Measurements from ENCODE around the gene TINAGL1. TPM values are rescaled to one million over a fixed set of nuclear protein-coding genes. Genes with fewer than 3 reads are reported as not detected.

The TINAGL1 gene
- total and polyA plus RNA-seq, 2 experiments from 2014 or later = 1.1 to 3.5 TPM

- Histone ChIP-seq H3F3A (ENCODE audit: insufficient read depth) (peaks cover 7% of the 10 kb centered on the region), H2AFZ (no peak overlapping the region), H3K9me2 (ENCODE audit: insufficient read depth) (no peaks in the 10 kb centered on the region), H3K4me2 (ENCODE audit: unreplicated experiment) (no peak overlapping the region), H3K4me1 (ENCODE audit: insufficient read depth) (peaks cover 5% of the 10 kb centered on the region; the same call in 1 of the 2 replicates), H3K4me3 (no peak overlapping the region), H3K27me3 (replicated peaks; ENCODE audit: insufficient read depth) (no peaks in the 10 kb centered on the region), H3K36me3 (ENCODE audit: low read depth) (no peaks in the 10 kb centered on the region), H3K9ac (no peak overlapping the region), H3K9me3 (ENCODE audit: low read depth) (no peaks in the 10 kb centered on the region), H4K20me1 (ENCODE audit: insufficient read depth) (no peaks in the 10 kb centered on the region), H3K27ac (no peak overlapping the region), H3K79me2 (ENCODE audit: insufficient read depth) (no peaks in the 10 kb centered on the region)
- DNase-seq = no peak
- TF ChIP-seq EZH2phosphoT487 (IDR thresholded peaks at IDR 0.05; ENCODE audit: insufficient read depth, low read depth) = no peak
- TF ChIP-seq EZH2 (IDR thresholded peaks at IDR 0.05; ENCODE audit: insufficient read depth, poor library complexity, severe bottlenecking) = no peak
- in situ Hi-C loops (cut with MboI) = no loop called here
- 86 to 90% methylated on average over 8 of the region's 8 CpGs for WGBS, 2 experiments (ENCODE audit: low coverage in 1 of 2, low lambda C conversion rate in 2 of 2, missing lambda C conversion rate in 2 of 2)
Measured at GRCh38 chr1:31614414-31615005, 38.2 kb downstream of the TINAGL1 start.

DNA sequence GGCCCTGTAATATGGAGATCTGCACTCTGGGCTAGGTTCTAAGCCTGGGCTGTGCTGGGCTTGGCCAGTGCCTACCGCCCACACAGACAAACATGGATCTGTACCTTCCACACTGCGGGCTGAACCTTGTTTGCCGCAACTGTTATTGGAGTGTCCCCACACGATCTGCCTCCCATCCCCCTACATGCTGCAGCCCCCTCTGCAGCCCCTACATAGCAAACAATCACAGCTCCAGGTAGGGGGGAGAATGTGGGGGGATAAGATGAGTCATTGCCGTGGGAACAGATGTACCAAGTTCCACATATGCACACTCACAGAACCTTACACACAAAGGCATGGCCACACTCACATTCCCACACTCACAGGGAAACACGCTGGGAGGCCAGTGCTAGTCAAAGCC lies 39.1 kb downstream of the TINAGL1 start:
- H3K4me2 ChIP-seq (ENCODE audit: unreplicated experiment) = no peak overlapping the region
- H3K27me3 ChIP-seq (replicated peaks; ENCODE audit: insufficient read depth) = no peaks in the 10 kb centered on the region
- no peaks in the 10 kb centered on the region for H4K20me1 ChIP-seq (ENCODE audit: insufficient read depth)
- in situ Hi-C loops (cut with MboI) = no loop called here
- no peak overlapping the region for H3K27ac ChIP-seq
- no peaks in the 10 kb centered on the region for H3K9me2 ChIP-seq (ENCODE audit: insufficient read depth)
- H3F3A ChIP-seq (ENCODE audit: insufficient read depth) = no peaks in the 10 kb centered on the region
- H3K4me3 ChIP-seq = no peak overlapping the region
- no peaks in the 10 kb centered on the region for H3K36me3 ChIP-seq (ENCODE audit: low read depth)
- TF ChIP-seq EZH2phosphoT487 (IDR thresholded peaks at IDR 0.05; ENCODE audit: insufficient read depth, low read depth) = no peak
- TF ChIP-seq EZH2 (IDR thresholded peaks at IDR 0.05; ENCODE audit: insufficient read depth, poor library complexity, severe bottlenecking) = no peak
- H3K79me2 ChIP-seq (ENCODE audit: insufficient read depth) = no peaks in the 10 kb centered on the region
- H3K9me3 ChIP-seq (ENCODE audit: low read depth) = no peaks in the 10 kb centered on the region
- H3K9ac ChIP-seq = no peak overlapping the region
- 83 to 89% methylated on average over 6 of the region's 6 CpGs for WGBS, 2 experiments (ENCODE audit: low coverage in 1 of 2, low lambda C conversion rate in 2 of 2, missing lambda C conversion rate in 2 of 2)
- DNase-seq = no peak
- no peak overlapping the region for H2AFZ ChIP-seq
- no peaks in the 10 kb centered on the region for H3K4me1 ChIP-seq (ENCODE audit: insufficient read depth)

DNA sequence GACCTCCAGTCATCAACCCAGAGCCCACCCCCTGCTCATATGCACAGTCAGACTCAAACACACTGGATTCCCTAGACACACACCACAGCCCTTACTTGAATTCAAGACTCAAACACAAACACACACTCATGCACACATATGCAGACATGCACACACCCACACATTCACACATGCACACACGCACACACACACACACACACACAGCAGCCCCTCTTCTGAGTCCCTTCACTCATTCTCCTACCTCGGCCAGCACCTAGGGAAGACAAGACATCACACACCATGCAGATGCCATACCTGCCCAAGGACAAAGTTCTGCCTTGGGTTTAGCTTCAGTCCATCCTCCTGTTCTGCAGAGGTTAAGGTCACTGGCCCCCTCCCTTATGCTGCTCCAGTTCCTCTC lies 39.6 kb downstream of the TINAGL1 start:
- Histone ChIP-seq H3K36me3 (ENCODE audit: low read depth) (no peaks in the 10 kb centered on the region), H3K4me1 (ENCODE audit: insufficient read depth) (no peaks in the 10 kb centered on the region), H3F3A (ENCODE audit: insufficient read depth) (no peaks in the 10 kb centered on the region), H4K20me1 (ENCODE audit: insufficient read depth) (no peaks in the 10 kb centered on the region), H3K4me2 (ENCODE audit: unreplicated experiment) (no peak overlapping the region), H3K27ac (no peak overlapping the region), H3K79me2 (ENCODE audit: insufficient read depth) (no peaks in the 10 kb centered on the region), H3K9me2 (ENCODE audit: insufficient read depth) (no peaks in the 10 kb centered on the region), H3K9me3 (ENCODE audit: low read depth) (no peaks in the 10 kb centered on the region), H3K27me3 (replicated peaks; ENCODE audit: insufficient read depth) (no peaks in the 10 kb centered on the region), H3K9ac (no peak overlapping the region), H3K4me3 (no peak overlapping the region), H2AFZ (no peak overlapping the region)
- in situ Hi-C loops (cut with MboI) = no loop called here
- no peak for DNase-seq
- WGBS, 2 experiments (ENCODE audit: low coverage in 1 of 2, low lambda C conversion rate in 2 of 2, missing lambda C conversion rate in 2 of 2) = 65 to 79% methylated on average over 2 of the region's 2 CpGs
- TF ChIP-seq EZH2 (IDR thresholded peaks at IDR 0.05; ENCODE audit: insufficient read depth, poor library complexity, severe bottlenecking) (no peak), EZH2phosphoT487 (IDR thresholded peaks at IDR 0.05; ENCODE audit: insufficient read depth, low read depth) (no peak)

- in situ Hi-C loops (cut with MboI) = no loop called here
- peak within 1 kb of the TSS; percentile 72 for H3K4me3 ChIP-seq
Measured at GRCh38 chr1:31617218-31617915, 41.1 kb downstream of the TINAGL1 start, which contains the start of gene HCRTR1. TSS of gene HCRTR1 (plus strand) at chr1:31617689. CDS start at chr1:31619193, 1,504 bp downstream.

More at GRCh38 chr1:31617218-31617915, 41.1 kb downstream of the TINAGL1 start, which contains the start of gene HCRTR1:
- no peaks in the 10 kb centered on the region for H3F3A ChIP-seq (ENCODE audit: insufficient read depth)
- no peaks in the 10 kb centered on the region for H4K20me1 ChIP-seq (ENCODE audit: insufficient read depth)
- no peak within 1 kb of the TSS for H3K27ac ChIP-seq
- no peak for DNase-seq
- no peaks in the 10 kb centered on the region for H3K4me1 ChIP-seq (ENCODE audit: insufficient read depth)
- H3K9ac ChIP-seq = peak within 1 kb of the TSS; percentile 15; the same call in 1 of the 2 replicates
- no peaks in the 10 kb centered on the region for H3K9me2 ChIP-seq (ENCODE audit: insufficient read depth)
- TF ChIP-seq EZH2phosphoT487 (IDR thresholded peaks at IDR 0.05; ENCODE audit: insufficient read depth, low read depth) (no peak), EZH2 (IDR thresholded peaks at IDR 0.05; ENCODE audit: insufficient read depth, poor library complexity, severe bottlenecking) (no peak)
- H3K9me3 ChIP-seq (ENCODE audit: low read depth) = no peaks in the 10 kb centered on the region
- 13 to 16% methylated on average over 31 to 38 of the region's 48 CpGs for WGBS, 2 experiments (ENCODE audit: low coverage in 1 of 2, low lambda C conversion rate in 2 of 2, missing lambda C conversion rate in 2 of 2)
- H3K4me2 ChIP-seq (ENCODE audit: unreplicated experiment) = peak within 1 kb of the TSS; percentile 95
- no peaks in the 10 kb centered on the region for H3K27me3 ChIP-seq (replicated peaks; ENCODE audit: insufficient read depth)
- peak within 1 kb of the TSS; percentile 64; the same call in 1 of the 2 replicates for H2AFZ ChIP-seq
- H3K36me3 ChIP-seq (ENCODE audit: low read depth) = no peaks in the 10 kb centered on the region
- H3K79me2 ChIP-seq (ENCODE audit: insufficient read depth) = no peaks in the 10 kb centered on the region
